ENCODE data around the gene RNF227. TPM values are rescaled to one million over a fixed set of nuclear protein-coding genes. Genes with fewer than 3 reads are reported as not detected.

The RNF227 gene
- total RNA-seq, 1 experiment from 2014 or later, result 0.11 TPM

- no peak overlapping the region for H3K4me3 ChIP-seq (ENCODE audit: low read length)
- H3K36me3 ChIP-seq (ENCODE audit: low read depth, low read length), result no peaks in the 10 kb centered on the region; the same call in none of the 2 replicates
- H3K27me3 ChIP-seq (ENCODE audit: low read length), result no peaks in the 10 kb centered on the region
- intact Hi-C loops (cut with micrococcal nuclease), result no loop called here
- DNase-seq (no peak), ATAC-seq (no peak)
- no peaks in the 10 kb centered on the region for H3K9me2 ChIP-seq (replicated peaks; ENCODE audit: low read length)
- no peaks in the 10 kb centered on the region for H4K20me1 ChIP-seq (ENCODE audit: low read length)
- no peaks in the 10 kb centered on the region for H3K79me2 ChIP-seq (ENCODE audit: low read length)
- no TSS peak for BruUV-seq (replicated peaks)
- H3K9ac ChIP-seq (ENCODE audit: low read length), result no peak overlapping the region
- no peaks in the 10 kb centered on the region for H3F3A ChIP-seq (ENCODE audit: low read length, unreplicated experiment)
- ChIA-PET POLR2A (ENCODE audit: unreplicated experiment) (no interaction called here), CTCF (no interaction called here)
- no peak for TF ChIP-seq EZH2phosphoT487 (IDR thresholded peaks at IDR 0.05; ENCODE audit: borderline replicate concordance, low read length)
- TF ChIP-seq EZH2 (IDR thresholded peaks at IDR 0.05; ENCODE audit: low read length, unreplicated experiment), result no peak
- no peak for TF ChIP-seq CTCF (conservative IDR thresholded peaks at IDR 0.05; ENCODE audit: low read depth, low read length)
- H3K4me1 ChIP-seq (ENCODE audit: insufficient read depth, low read length), result no peaks in the 10 kb centered on the region
- no peaks in the 10 kb centered on the region for H3K9me3 ChIP-seq (ENCODE audit: low read length)
- no peak overlapping the region for H3K4me2 ChIP-seq (ENCODE audit: low read length)
- H3K27ac ChIP-seq (ENCODE audit: low read length), result no peak overlapping the region
- no peak overlapping the region for H2AFZ ChIP-seq (ENCODE audit: low read length)
Measured at GRCh38 chr17:7945651-7946050, 29.6 kb upstream of the RNF227 start.

GRCh38 chr17:7944326-7944725, 28.2 kb upstream of the RNF227 start:
- no peak overlapping the region for H3K4me2 ChIP-seq (ENCODE audit: low read length)
- H3K79me2 ChIP-seq (ENCODE audit: low read length), result no peaks in the 10 kb centered on the region
- no peak for TF ChIP-seq EZH2 (IDR thresholded peaks at IDR 0.05; ENCODE audit: low read length, unreplicated experiment)
- no peak for ATAC-seq
- H3K36me3 ChIP-seq (ENCODE audit: low read depth, low read length), result no peaks in the 10 kb centered on the region; the same call in none of the 2 replicates
- no peaks in the 10 kb centered on the region for H3F3A ChIP-seq (ENCODE audit: low read length, unreplicated experiment)
- no peak for DNase-seq
- no peaks in the 10 kb centered on the region for H3K9me2 ChIP-seq (replicated peaks; ENCODE audit: low read length)
- BruUV-seq (replicated peaks), result no TSS peak
- ChIA-PET POLR2A (ENCODE audit: unreplicated experiment) (no interaction called here), CTCF (no interaction called here)
- intact Hi-C loops (cut with micrococcal nuclease), result no loop called here
- no peaks in the 10 kb centered on the region for H3K27me3 ChIP-seq (ENCODE audit: low read length)
- H2AFZ ChIP-seq (ENCODE audit: low read length), result no peak overlapping the region
- H3K4me3 ChIP-seq (ENCODE audit: low read length), result no peak overlapping the region
- no peaks in the 10 kb centered on the region for H3K4me1 ChIP-seq (ENCODE audit: insufficient read depth, low read length)
- H3K9me3 ChIP-seq (ENCODE audit: low read length), result no peaks in the 10 kb centered on the region
- H3K27ac ChIP-seq (ENCODE audit: low read length), result no peak overlapping the region
- no peaks in the 10 kb centered on the region for H4K20me1 ChIP-seq (ENCODE audit: low read length)
- H3K9ac ChIP-seq (ENCODE audit: low read length), result no peak overlapping the region

GRCh38 chr17:7943291-7943690, 27.2 kb upstream of the RNF227 start:
- Histone ChIP-seq H3K4me1 (ENCODE audit: insufficient read depth, low read length) (no peaks in the 10 kb centered on the region), H3K9me2 (replicated peaks; ENCODE audit: low read length) (no peaks in the 10 kb centered on the region), H3K9me3 (ENCODE audit: low read length) (no peaks in the 10 kb centered on the region), H3K27me3 (ENCODE audit: low read length) (no peaks in the 10 kb centered on the region), H4K20me1 (ENCODE audit: low read length) (no peaks in the 10 kb centered on the region), H3K4me3 (ENCODE audit: low read length) (no peak overlapping the region), H3K4me2 (ENCODE audit: low read length) (no peak overlapping the region), H3K27ac (ENCODE audit: low read length) (no peak overlapping the region), H3K9ac (ENCODE audit: low read length) (no peak overlapping the region), H2AFZ (ENCODE audit: low read length) (no peak overlapping the region), H3K36me3 (ENCODE audit: low read depth, low read length) (peaks cover under 1% of the 10 kb centered on the region), H3F3A (ENCODE audit: low read length, unreplicated experiment) (no peaks in the 10 kb centered on the region), H3K79me2 (ENCODE audit: low read length) (no peaks in the 10 kb centered on the region)
- intact Hi-C loops (cut with micrococcal nuclease), result no loop called here
- TF ChIP-seq EZH2phosphoT487 (IDR thresholded peaks at IDR 0.05; ENCODE audit: borderline replicate concordance, low read length) (no peak), CTCF (conservative IDR thresholded peaks at IDR 0.05; ENCODE audit: low read depth, low read length) (no peak), EZH2 (IDR thresholded peaks at IDR 0.05; ENCODE audit: low read length, unreplicated experiment) (no peak)
- no TSS peak for BruUV-seq (replicated peaks)
- ATAC-seq (no peak), DNase-seq (no peak)
- CTCF ChIA-PET, result interaction anchor here (0.7 kb wide), 1 partner anchor 10 kb away, joined by 14 read pairs; no protein-coding TSS in a partner anchor
- POLR2A ChIA-PET (ENCODE audit: unreplicated experiment), result no interaction called here
